ENCODE results near the gene GNG8.
A peak's percentile ranks its signal among the peaks of the same experiment; 100 is the strongest.
"Not testable (repeated sequence)": the region's sequence is repeated elsewhere in the genome, so short reads cannot be mapped to it uniquely, and the experiment has no call there.

GNG8 gene

DNA sequence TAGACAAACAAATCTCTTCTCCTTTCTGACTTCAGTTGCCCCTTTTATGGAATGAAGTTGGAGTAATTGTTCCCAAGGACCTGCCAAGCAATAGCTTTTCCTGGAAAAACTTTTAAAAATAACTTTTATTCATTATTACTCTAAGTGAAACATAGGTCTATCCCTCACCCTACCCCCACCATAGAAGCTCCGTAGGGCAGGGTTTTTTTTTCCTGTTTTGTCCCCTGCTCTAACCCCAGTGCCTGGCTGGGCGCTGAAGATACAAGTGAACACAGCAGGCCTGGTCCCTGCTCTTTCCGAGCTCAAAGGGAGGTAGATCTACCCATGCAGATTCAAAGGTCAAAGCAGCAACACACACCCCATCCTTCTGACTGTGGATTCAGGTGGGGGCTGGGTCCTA lies 8.7 kb upstream of the GNG8 start:
- DNase-seq = no peak

DNA sequence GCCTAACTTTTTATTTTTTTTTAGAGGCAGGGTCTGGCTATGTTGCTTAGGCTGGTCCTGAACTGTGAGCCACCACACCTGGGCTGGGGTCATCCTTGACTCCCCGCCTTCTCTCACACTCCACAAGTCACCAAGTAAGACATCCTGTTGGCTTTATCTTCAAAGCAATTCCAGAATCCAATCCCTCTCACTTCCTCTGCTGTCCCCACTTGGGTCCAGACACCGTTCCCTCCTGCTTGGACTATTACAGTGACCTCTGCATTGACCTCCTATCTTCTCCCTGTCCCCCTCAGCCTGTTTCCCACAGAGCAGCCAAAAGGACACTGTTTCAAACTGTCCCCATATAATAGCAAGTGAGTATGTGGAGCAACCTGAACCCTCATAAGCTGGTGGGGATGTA lies 4.7 kb upstream of the GNG8 start:
- DNase-seq = no peak

DNA sequence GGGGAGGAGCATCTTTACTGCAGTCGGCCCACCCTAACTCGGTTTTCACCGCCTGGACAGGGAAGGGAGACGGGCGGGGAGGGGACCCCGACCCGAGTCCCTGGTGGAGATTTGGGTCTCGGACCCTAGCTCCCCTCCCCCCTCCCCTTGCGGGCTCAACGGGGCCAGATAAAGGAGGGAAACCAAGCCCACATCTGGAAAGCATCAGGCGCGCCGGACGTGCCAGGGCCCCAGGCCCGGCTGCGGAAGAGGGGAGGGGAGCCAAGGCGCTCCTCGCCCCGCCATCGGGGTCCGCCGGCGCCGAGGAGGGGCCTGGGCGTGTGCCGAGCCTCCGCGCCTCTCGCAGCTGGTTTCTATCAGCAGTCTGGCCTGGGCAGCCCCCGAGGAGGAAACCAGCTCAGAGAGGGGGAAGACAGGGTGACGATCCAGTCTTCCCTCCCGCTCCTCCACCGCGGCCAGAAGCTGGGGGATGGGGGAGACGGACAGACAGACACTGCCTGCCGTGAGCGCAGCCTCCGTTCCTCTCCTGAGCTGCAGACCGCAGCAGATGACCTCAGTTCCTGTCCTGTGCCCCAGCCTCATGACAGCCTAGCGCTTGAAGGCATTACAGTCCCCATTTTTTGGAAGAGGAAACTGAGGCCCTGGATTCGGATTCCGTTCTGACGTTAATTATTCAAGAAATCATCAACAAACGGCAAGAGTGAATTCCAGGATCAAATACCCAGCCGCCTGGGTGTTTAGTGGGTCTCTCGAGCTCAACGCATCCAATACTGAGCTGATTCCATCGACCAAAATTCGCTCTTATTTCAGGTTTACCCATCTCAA lies 3.6 kb upstream of the GNG8 start:
- peak; percentile 68 for DNase-seq

DNA sequence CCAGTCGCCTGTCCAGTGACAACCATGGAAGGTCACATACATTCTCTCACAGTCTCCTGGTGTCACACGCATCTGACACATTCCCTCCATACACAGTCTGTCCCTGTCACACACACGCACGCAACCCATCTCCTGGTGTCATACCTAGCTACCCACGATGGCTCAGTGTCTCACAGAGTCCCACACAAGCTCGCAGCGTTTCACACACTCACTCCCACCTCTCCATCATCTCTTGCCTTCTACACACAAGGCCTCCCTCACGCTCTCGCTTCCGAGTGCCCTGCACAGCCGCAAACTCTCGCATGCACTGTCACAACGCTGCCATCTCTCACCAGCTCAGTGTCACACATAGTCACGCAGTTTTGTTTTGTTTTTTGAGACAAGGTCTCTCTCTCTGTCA lies 1.2 kb upstream of the GNG8 start:
- DNase-seq = no peak

DNA sequence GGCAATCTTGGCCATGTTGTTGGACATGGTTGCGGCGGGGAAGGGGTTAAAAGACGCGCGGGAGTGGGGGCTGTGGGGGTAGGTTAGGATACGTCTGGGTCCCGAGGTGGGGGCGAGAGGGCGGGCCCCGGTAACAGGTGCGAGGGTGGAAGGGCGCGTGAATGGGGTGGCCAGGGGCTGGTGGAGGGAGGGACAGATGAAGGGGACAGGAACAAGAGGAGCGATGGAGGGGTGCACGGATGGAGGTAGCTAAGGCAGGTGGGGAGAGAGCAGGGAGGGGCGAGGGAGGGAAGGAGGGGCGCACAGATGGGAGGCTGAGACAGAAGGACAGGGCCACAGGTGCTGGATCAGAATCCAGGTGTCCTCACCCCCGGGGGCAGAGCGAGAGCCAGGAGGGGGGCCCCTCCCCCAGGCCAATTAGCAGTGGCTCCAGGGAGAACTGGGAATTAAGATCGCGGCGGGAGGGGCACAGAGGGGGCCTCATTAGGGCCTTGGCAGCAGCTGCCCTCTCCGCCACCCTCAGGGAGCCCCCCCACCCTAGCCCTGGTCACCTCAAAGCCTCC lies 1.3 kb downstream of the GNG8 start:
- no peak for DNase-seq

DNA sequence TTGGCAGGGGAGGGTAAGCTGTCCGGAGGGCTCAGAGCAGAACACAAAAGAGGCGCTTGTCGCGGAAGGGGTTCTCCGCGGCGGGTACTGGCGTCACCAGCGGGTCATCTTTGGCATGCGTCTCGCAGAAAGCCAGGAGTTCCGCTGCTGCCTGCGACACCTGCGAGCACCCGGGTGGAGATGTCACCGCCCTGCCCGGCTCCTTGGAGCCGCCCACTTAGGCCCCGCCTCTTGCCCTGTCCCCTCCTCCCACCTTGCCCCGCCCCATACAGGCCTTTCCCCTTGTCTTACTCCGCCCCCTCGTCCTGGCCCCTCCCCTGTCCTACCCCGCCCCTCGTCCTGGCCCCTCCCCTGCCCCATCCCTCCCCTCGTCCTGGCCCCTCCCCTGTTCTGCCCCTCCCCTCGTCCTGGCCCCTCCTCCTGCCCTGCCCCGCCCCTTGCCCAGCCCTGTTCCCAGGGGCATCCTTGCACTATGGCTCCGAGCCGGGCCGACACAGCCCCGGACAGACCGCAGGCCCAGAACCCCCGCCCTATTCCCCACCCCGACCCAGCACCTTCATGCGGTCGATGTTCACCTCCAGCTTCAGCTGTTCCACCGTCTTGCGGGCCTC lies 1.9 kb downstream of the GNG8 start:
- peak; percentile 39 for DNase-seq

DNA sequence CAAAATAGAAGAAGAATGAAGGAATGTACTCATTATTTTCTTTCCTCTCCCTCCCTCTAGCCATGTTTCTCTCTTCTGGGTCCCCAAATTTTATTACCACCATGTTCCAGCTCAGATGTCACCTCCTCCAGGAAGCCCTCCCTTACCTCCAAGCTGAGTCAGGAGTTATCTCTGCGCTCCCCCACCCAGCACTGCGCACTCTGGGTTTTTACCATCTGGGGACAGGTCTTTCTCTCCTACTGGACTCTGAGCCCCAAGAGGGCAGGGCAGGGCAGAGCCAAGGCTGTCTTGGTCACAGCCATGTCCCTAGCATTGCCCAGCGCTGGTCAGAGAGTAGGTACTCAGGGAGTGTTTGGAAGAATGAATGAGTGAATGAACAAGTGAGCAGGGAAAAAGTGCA lies 2.9 kb downstream of the GNG8 start:
- DNase-seq = no peak

DNA sequence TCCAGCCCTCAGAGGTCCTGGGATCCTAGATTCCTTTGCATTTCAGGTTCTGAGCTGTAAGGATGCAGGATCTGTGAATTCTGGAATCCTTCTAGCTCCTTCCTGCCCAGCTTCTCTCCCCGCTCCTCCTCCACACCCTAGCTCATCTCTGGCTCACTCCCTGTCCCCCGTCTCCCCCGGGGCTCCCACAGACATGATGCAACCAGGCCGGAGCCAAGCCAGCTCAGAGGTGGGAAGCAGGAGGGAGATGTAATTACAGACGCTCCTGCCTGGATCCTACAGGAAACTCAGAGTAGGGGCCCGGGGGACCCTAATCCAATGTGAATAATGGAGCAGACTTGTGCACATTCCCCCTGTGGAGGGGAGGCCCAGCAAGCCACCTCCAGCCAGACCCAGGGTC lies 4.5 kb downstream of the GNG8 start:
- peak; percentile 28 for DNase-seq

DNA sequence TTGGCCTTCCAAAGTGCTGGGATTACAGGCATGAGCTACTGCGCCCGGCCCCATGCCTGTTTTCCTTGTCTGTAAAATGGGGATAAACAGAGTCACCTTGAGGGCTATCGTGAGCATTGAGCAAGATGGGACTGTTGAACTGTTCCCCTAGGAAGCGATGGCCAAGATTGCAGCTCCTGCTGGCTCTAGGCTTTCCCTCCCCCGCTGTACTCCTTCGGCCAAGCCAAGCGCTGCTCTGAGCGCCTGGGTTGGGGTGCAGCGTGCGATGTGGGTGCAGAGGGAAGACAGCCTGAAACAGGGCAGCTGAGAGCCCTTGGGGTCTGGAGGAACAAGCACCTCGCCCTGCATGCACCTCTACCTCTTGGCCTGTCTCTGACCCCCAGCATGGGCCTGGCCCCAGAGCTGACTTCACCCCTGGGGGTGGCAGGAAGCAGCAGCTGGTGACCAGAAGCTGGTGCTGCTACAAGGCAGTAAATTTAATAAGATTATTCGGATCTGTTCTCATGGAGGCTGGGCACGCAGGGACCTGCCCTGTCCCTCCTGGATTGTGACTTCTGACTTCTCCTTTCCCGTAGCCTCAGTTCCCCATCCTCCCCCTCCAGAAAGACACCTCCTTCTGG lies 5.3 kb downstream of the GNG8 start:
- no peak for DNase-seq

DNA sequence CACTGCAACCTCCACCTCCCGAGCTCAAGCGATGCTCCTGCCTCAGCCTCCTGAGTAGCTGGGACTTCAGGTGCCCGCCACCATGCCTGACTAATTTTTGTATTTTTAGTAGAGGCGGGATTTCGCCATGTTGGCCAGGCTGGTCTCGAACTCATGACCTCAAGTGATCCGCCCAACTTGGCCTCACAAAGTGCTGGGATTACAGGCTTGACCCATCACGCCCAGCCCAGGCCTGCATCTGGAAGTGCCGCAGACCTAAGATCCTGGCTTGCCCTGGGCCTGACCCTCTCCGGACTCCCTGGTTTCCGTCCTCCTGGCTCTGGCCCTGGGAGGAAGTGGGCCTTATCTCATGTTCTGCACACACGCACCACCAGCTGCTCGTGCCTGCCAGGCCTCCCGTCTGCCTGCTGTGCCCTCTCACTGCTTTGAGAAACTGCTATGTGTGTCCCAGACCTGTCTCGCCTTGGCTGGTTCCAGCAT lies 6.4 kb downstream of the GNG8 start:
- DNase-seq = no peak

DNA sequence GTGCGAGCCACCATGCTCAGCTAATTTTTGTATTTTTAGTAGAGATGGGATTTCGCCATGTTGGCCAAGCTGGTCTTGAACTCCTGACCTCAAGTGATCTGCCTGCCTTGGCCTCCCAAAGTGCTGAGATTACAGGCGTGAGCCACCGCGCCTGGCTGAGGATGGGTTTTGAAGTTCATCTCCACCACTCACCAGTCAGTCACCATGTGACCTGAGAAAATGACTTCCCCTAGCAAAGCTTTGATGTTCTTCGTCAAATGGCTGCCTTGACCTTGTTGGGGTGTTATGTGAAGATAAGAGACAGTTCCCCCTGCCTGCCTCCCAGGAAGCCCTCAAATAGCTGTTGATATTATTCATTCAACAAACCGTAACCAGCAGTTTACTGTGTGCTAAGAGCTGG lies 7.0 kb downstream of the GNG8 start:
- not testable (repeated sequence) for DNase-seq

DNA sequence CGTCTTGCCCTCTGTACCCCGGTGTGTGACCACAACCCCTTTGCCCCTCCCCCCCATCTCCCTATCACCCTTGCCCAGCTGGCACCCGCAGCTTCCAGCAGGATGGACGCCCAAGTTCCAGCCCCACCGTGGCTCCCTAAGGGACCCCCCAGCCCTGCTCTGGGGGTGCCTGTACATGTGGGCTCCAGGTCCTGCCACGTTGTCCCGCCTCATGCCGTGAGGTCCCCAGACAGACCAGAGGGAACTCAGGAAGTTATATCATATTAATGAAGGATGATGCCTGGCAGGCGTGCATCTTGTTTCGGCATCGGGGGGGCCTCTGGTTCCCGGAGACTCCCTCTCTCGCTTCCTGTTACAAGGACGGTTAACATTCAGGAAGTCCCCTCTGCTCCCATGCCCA lies 9.6 kb downstream of the GNG8 start:
- DNase-seq = no peak

DNA sequence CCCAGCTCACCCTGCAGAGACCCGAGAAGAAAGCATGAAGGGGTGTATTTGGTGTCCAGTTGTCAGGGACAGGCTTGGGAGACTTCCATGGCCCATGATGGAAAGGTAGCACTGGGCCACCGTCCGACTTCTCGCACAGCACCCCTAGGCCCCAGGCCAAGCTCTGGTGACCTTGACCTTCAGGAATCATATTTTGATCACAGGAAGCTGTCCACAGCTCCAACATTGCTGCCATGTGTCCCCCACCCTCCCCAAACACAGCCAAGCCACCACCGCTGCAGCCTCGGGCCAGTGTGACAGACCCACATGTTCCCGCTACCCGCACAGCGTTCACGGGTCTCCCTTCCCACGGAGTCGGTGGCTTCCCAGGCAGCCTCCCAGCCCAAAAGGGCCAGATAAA lies 10.3 kb downstream of the GNG8 start:
- no peak for DNase-seq

DNA sequence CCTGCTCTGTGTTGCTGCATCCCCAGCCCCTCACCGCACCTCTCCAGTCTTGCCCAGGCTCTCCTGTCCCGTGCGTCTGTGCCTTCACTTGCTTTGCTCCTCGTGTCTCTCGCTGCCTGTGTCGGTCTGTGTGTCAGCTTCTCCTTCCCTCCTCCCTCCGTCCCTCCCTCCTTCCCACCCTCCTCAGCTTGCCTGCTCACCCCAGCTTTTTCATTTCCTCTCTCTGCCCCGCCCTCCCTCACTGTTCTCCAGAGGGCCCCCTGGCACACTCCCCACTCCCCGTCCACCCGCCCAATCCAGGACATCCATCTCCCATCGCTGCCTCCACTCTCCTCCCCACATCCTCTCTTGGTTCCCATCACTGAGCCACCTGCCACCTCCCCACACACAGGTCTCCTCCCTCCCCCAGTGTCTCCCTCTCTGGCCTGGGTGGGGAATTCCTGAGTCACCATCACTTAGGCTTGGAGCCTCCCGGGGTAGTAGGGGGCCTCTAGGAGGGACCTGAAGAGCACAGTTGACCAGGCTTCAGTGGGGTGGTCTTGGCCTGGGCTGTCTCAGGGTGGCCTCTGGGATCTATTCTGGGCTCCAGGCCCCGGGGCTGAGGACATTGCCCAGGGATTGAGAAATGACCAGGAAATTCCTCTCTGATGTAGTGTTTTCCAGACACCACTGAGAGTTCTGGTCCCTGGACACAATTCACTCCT lies 10.9 kb downstream of the GNG8 start, which contains the start of gene PTGIR:
TSS of gene PTGIR (minus strand) at position 132 of the 704 bp plus-strand sequence. CDS start 864 bp downstream, outside the sequence.
- DNase-seq = peak; percentile 70

DNA sequence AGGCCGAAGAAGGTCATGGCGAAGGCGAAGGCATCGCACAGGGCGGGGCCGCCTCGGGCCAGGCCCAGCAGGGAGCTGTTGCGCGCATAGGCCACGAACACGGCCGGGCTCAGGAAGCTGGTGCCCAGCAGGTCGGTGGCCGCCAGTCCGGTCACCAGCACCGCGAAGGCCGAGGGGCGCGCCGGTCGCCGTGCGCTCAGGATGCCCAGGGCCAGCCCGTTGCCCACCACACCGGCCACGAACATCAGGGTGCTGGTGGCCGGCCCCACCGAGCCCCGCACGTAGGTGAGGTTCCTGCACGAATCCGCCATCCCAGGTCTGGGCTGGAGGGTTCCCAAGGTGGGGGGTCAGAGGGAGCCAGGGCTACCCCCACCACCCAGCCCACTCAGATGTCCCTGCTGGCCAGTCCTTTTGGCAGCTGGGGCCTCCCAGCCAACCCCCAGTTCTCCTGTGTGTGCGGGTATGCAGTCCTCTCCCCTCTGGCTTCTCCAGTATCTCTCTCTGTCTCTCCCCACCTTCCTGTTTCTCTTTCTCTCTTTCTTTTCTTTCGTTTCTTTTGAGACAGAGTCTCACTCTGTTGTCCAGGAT lies 12.0 kb downstream of the GNG8 start:
- DNase-seq = no peak

DNA sequence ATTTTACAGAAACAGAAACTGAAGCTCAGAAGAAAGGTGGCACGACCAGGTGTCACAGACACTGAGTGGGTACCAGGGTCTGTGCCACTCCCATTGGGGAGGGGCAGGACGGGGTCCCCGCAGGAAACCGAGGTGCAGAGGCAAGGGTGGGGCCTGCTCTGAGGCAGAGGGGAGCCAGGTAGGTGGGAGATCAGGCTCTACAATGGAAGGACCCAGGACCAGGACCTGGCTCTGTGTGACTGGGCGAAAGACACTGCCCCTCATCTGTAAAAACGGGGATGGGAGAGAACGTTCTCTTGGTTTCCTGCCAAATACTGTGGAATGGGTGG lies 13.9 kb downstream of the GNG8 start:
- DNase-seq = no peak

DNA sequence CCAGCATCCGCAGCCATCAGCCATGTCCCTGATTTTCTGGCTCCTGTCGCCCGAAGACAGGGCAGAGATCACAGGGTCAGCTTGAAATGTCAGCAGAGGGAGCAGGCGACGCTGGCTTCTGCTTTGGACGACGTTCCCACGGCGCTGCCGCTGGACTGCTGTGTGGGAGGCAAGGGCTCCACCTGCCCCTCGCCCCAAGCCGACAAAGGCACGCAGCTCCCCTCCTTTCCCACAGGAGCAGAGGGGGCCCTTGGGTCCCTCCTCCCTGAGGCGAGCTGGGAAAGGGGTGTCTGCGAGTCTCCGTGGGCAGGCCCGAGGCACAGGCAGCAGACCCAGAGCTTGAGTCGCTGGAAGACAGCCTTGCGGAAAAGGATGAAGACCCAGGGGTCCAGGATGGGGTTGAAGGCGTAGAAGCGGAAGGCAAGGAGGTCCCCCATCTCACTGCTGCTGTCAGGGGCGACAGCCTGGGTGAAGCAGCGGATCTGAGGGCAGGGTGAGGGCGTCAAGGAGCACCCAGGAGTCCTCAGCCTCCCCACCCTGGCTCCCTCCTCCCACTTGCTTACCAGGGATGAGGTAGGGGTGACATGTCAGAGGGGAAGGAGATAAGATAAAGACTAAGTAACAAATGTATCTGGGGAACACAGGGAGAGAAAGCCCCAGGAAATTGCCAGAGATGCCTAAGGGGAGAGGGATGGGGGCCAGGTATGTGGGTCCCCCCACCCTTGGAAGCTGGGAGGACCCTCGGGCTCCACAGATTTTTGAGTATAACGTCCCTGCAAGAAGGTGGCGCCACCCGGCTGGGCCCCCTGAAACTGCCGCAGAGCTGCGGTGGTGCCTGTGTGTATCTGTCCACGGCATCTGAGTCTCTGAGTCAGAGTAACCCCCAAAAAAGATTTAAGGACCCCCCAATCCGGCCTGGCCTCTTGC lies 14.5 kb downstream of the GNG8 start:
- no peak for DNase-seq

DNA sequence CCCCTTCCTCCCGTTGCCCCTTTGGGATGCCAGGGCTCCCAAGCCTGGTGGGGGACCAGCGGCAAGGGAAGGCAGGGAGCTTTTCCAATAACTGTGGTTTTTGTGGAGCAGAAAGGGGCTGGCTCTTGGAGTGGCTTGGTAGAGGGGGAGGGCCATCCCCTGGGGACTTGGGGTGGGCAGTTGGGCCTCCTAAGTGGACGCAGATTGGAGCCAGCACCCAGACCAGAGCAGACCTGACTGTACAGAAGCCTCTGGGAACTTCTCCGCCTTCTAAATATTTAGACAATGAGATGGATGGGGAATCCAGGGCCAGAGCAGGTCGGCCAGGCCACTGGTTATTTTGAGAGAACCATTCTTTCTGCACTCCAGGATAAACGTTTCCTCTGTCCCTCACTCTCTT lies 15.3 kb downstream of the GNG8 start:
- no peak for DNase-seq

DNA sequence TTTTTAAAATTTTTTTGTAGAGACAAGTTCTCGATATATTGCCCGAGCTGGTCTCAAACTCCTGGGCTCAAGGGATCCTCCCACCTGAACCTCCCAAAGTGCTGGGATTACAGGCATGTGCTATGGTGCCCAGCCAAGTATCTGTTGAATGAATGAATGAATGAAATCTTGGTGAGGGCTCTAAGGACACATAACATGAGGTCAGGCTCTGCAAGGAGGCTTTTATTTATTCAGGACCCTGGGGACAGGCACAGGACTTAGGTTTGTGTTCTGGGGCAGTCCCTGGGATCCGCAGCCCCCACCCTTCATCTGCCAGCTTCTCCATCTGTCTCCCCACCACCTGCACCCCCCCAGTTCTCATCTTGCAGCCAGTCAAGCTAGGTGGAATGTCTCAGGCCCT lies 15.7 kb downstream of the GNG8 start:
- no peak for DNase-seq

DNA sequence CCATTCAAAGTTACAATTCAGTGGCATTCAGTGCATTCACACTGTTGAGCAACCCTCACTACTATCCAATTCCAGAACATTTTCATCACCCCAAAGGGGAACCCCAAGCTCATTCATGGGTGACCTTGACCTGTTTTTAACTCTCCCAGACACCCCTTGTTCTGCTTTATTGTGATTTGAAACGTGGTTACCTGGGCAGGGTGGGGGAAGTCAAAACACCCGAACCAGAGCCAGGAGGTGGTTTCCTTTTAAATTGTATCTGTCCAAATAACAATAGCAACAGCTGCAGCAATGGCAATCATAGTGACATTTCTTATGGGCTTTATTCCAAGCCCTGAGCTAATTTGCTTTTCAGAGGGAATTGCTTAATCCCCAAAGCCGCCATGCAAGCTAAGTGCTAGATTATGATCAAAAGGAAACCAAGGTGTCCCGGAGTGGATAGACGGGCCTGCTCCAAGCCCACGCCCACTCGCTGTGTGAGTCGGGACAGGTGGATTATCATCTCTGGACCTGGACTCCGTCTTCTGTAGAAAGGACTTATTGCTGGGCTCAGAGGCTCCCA lies 17.3 kb downstream of the GNG8 start:
- peak; percentile 21 for DNase-seq

DNA sequence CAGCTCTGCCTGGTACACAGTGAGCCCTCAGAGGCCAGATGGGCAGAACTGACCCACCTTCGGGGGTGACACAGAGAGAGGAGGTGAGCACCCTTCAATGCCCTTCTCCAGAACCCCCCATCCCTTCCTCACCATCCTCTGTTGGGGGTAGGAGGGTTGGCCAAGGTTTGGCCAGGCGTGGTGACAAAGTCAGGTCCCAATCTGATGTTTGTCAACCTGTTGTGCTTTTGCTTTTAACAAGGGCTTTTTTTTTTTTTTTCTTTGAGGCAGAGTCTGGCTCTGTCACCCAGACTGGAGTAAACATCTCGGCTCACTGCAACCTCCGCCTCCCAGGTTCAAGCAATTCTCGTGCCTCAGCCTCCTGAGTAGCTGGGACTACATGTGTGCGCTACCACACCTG lies 18.4 kb downstream of the GNG8 start:
- DNase-seq = no peak
